GM19397 (cell line): ENCODE measurements around the gene ADAMTS4.
A peak's percentile ranks its signal among the peaks of the same experiment; 100 is the strongest.

ENCODE experiments used
- ATAC-seq: cut with Tn5 transposase; IDR thresholded peaks from one replicate; pipeline ENCODE4 v1.9.1; 2021; ENCODE audit warnings: mild to moderate bottlenecking, moderate library complexity; ENCODE audit not compliant: unreplicated experiment

Gene ADAMTS4

DNA sequence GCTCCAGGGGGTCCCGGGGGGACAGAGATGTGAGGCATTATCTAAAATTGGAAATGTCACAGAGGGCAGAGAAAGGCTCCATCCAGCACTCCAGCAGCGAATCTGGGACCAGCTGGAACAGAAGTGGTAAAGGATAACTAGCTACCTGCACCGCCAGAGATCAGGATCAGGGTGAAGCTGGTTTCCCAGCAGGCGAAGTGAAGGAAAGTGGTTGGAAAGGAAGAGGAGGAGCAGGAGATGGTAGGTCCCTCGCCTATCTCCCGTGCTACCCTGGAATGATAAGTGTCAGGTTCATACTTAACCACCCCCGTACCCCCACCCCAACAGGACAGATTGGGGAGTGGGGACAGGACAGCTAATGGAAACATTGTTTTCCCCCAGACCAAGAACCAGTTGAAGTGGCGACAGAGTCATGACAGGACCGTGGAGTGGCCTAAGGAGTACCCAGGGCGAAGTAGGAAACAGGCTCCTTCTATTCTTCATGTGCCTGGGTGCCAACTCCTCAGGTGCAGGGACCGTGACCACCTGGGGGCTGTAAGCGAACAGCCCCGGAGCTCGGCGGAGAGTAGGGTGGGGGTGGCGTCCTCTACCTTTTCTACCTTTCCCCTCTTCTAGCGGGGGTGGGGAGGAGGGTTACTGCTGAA lies 22.3 kb downstream of the ADAMTS4 start:
- ATAC-seq = no peak

DNA sequence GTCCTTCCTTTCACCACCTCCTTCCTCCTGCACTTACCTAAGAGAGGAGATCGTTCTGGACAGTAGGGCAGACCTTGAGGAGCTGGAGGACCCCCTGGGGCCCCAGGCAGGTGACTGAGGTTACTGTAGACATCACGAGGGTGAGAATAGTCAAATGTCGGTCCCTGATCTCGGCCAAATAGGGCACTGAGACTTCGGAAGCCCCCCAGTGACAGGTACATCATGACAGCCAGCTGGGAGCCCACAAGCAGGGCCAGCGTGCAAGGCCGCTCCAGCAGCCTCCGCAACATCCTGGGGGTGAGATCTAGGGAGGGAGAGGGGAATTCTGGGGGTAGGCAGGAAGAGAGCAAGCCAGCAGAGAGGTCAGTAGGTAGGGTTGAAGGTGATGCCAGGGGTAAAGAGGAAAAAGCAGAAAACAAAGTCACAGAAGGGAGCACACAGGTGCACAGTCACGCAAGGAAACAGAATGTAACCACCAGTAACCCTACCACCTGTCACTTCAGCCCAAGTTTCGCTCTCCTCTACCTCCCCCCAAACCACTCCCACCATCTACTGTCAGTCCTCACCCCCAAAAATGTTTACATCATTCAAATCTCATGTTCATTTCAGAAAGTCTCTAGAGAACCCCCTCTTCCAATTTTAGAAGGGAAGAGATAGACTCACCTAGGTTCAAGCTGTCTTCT lies 22.9 kb downstream of the ADAMTS4 start:
- no peak for ATAC-seq

DNA sequence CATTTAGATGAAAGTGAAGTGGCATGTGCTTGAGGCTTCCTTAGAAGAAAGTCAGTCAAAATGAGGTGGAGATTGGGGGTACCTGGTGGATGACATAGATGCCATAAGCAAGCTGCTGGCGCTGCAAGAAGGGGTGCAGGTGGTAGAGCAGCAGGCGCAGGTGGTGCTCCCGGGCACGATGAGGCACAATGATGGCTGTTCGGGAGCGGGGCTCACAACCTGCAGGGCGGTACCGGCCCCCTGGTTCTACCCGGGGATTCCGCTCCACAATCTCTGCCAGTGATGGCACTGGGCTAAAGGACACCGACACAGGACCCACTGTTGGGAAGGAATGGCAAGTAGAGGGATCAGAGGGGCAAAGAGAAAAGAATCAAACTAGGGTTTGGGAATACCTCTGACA lies 23.9 kb downstream of the ADAMTS4 start:
- ATAC-seq = no peak

DNA sequence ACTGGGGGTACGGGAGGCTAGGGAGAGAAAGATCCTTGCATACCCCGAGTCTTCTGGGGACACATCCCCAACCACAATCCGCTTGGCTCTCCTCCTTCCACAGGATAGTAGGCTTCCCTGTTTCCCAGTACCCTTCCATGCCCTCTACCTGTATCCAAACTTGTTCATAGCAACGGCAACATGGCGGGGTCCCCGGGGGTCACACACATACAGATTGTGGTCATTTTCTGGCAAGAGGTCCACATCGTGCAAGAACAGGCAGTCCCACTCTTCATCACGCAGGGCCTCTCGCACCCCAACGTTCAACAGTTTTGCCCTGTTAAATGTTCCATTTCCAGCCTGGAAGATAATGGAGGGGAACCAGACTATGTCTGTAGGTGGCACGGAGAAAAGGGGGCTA lies 25.1 kb downstream of the ADAMTS4 start:
- ATAC-seq = no peak

DNA sequence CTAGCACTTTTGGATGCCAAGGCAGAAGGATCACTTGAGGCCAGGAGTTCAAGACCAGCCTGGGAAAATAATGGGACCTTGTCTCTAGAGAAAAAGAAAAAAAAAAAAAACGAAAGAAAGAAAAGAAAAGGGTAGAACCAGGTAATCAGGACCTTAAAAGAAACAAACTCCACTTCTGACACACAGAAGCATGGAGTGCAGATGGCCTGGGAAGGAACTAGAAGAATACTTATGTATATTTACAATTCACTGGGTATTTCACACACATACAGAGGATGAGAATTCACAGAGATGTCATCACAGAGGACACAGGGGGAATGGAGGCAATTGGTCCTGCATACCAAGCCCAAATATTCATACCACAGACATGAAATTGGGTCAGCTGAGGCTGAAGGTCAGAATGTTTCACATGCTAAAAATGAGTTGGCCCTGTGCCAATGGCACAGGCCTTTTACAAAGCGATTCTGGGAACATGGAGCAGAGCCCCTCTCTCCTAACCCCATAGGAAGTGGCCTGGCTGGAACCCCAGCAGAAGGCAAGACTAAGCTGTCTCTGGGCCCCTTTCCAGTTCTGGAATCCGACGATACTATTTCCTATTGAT lies 26.0 kb downstream of the ADAMTS4 start:
- no peak for ATAC-seq

DNA sequence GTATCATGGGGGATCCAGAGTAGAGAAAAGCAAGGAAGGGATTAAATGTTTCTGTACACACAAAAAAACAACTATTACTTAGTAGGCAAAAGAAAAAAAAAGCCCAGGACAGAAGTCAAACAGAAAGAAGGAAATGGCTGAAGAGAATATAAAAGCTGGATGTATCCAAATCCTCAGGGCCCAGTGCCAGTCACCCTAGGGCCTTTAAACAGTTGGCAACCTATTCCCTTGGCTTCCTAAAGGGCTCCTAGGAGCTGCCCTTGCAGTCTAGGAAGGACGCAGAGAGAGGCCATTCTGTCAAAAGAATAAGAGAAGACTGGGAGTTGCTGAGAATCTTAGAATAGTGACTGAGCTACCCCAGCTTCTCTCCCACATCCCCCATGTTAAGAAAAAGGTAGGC lies 26.5 kb downstream of the ADAMTS4 start:
- ATAC-seq = no peak

DNA sequence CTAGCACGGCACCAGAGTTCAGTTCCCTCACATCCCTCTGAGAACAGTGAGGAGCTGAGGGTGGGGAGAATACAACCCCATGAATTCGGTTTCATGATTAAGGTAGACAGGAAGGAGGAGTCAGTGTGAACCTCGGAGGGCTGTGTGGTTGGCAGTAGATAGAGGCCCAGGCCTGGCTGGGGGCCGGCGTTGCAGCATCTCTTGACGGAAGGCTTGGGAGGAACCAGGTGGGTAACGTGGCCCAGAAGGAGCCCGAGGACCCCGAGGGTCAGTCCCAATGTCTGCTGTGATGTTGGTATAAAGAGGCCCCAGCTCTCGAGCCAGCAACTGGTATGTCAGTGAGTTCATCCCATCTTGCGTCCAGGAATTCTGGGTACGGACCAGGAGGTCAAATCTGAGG lies 27.2 kb downstream of the ADAMTS4 start:
- no peak for ATAC-seq

DNA sequence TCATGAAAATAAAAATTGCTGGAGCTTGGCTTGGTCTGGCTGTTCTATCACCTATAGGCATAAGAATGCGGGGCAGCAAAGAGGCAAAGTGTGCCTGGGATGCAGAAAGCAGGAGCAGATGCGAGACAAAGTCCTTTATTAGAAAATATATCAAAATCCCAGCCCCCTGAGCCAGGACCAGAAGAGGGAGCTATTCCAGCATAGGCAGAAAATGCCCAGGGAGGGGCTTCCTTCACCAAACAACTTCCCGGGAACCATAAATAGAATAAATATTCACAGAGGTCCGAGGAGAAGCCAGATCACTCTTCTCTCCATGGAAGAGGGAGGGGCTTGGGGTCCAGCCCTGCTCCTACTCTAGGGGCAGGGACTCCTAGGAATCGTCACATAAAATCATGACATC lies 27.7 kb downstream of the ADAMTS4 start:
- no peak for ATAC-seq

DNA sequence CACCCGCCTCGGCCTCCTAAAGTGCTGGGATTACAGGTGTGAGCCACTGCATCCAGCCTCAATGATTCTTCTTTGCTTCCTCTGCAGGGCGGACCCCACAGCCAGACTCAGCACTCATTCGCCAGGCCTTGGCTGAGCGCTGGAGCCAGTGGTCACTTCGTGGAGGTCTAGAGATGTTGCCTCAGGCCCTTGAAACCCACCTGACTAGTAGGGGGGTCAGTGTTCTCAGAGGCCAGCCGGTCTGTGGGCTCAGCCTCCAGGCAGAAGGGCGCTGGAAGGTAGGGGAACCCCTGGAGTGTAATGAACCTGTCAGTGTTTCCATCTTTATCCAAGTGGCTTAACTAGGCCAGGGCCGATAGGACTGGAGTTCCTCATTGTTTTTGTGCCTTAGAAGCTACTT lies 29.9 kb downstream of the ADAMTS4 start:
- ATAC-seq = no peak

DNA sequence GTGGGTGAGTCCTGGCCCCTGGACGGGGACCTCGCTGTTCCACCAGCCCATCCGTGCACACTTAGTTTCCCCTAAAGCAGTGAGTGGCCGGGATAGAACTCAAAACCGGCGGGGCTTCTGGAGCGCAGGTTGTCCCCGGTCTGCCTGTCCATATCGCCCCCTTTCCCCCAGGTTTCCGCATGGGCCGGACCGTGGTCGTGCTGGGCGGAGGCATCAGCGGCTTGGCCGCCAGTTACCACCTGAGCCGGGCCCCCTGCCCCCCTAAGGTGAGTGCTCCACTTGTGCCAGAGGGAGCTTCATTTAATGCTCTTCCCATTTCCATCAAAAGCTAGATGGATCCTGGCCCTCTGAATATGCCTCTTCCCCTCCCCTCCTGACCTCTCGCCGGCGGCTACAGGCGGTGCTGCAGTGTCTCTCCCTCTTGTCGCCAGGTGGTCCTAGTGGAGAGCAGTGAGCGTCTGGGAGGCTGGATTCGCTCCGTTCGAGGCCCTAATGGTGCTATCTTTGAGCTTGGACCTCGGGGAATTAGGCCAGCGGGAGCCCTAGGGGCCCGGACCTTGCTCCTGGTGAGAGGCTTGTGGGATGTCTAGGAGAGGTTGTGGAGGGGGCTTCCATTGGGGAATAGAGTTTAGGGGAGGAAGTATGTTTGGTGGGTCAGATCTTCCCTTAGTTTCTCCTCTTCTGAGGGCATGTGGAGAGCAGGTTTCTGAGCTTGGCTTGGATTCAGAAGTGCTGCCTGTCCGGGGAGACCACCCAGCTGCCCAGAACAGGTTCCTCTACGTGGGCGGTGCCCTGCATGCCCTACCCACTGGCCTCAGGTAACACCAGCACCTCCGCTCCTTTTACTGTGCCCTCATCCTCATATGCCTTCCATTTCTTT lies 31.9 kb downstream of the ADAMTS4 start:
- ATAC-seq = no peak

DNA sequence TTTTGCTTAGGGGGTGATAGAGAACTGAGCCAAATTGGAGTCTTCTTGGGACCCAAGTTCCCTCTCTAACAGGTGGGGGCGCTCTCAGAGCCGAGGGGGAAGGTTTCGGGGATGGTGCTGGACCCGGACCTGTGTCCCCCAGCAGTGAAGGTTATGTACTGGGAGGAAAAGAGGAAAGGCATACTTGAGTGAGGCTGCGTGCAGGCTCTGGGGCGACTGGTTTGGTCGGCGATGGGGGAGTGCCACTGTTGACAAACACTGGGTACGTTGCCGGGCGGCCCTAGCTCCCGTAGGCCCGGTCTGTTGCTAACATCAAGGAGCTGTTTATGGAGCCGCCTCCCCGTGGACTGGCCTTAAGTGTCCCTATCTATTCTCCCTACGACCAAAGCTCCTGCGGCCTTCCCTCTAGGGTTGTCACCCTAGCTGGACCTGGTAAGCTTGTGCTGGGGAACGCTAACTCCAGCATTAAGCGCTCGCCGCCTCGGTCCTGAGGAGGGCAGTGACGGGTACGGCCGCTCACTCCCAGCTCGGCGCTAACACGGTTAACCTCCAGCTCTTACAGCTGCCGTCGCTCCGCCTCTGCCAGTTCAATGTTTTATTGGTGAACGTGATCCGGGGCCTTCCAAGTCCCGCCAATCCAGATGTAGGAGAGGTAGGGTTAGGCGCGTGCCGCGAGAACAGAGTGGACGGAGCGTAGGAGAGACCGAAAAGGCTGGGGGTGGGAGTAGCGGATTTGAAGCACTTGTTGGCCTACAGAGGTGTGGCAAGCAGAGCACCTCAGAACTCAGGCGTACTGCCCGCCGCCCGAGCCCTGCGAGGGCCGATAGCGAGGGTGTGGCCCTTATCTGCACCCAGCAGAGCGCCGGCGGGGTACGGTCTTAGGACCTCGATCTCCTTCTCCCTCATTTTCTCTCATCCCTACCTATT lies 32.8 kb downstream of the ADAMTS4 start, which contains the start of gene PPOX:
Gene PPOX (plus strand): TSS at position 685 of the 927 bp plus-strand sequence. CDS start 422 bp downstream, outside the sequence.
- ATAC-seq = peak; percentile 93

DNA sequence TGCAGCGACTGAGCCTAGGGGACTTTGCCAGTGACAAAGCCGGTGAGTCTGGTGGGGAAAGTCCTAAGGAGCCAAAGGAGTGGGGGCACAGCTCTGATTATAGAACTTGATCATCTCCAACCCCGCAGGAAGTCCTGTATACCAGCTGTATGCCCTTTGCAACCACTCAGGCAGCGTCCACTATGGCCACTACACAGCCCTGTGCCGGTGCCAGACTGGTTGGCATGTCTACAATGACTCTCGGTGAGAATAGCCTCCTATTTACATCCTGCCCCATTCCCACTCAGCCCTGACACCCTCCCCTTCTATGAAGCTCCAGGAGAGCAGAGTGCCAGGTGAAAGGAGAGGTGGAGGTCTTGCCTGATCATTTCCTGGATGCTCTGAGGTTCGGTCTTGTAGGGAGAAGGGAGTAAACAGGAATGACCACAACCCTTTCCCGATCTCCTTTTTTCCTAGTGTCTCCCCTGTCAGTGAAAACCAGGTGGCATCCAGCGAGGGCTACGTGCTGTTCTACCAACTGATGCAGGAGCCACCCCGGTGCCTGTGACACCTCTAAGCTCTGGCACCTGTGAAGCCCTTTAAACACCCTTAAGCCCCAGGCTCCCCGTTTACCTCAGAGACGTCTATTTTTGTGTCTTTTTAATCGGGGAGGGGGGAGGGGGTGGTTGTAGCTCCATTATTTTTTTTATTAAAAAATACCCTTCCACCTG lies 33.8 kb downstream of the ADAMTS4 start:
- ATAC-seq = no peak

DNA sequence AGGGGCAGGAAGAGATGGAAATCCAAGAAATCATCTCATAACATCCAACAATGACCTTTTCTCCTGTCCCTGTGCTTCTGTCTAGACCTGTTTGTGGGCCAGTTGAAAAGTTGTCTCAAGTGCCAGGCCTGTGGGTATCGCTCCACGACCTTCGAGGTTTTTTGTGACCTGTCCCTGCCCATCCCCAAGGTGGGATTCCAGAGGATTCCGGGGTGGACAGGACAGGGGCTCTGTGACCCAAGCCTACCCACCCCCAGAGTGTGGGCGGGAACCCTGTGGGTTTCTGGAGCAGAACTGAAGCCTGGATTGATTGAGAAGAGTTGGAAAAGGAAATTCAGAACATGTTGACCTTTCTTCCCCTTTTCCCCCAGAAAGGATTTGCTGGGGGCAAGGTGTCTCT lies 35.1 kb downstream of the ADAMTS4 start:
- ATAC-seq = no peak

DNA sequence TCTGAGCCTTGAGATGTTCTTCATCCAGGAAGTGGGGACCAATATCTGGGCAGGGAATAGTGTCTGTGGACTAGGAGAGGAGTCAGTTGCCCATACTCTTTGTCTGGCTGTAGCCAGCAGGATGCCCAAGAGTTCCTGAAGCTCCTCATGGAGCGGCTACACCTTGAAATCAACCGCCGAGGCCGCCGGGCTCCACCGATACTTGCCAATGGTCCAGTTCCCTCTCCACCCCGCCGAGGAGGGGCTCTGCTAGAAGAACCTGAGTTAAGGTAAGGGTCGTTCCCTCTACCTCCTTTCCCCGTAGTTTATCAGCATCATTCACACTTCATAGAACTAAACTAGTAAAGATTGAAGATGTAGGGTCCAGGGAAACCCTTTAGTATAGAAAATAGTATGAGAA lies 36.0 kb downstream of the ADAMTS4 start:
- no peak for ATAC-seq

DNA sequence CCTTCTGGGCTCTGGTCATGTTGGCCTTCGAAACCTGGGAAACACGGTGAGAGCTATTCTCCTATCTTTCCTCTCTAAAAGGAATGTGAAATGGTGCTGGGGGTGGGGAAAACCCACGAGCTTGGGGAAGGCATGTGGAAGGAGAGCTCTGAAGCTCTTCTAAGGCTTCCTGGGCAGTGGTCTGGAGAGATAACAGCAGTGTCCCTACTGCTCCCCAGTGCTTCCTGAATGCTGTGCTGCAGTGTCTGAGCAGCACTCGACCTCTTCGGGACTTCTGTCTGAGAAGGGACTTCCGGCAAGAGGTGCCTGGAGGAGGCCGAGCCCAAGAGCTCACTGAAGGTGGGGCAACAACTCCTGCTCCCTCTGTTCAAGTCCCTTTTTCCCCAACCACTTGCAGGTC lies 36.8 kb downstream of the ADAMTS4 start:
- no peak for ATAC-seq

DNA sequence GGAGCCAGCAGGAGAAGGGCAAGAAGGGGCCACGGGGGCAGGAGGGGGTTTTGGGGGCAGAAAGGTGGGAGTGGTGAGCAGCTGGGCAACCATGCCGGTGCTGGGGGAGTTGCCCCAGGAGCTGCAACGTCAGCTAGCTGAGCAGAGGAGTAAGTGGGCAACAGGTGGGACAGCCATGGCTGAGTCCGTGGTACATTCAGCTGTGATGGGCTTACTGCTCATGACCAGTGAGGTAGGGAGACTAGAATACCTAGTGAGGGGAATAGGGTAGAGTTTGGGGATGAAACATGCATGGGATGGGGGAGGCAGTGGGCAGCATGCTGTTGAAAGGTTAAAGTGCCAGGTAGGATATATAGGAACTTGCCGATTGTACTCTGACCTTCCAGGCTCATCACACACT lies 37.2 kb downstream of the ADAMTS4 start:
- no peak for ATAC-seq

DNA sequence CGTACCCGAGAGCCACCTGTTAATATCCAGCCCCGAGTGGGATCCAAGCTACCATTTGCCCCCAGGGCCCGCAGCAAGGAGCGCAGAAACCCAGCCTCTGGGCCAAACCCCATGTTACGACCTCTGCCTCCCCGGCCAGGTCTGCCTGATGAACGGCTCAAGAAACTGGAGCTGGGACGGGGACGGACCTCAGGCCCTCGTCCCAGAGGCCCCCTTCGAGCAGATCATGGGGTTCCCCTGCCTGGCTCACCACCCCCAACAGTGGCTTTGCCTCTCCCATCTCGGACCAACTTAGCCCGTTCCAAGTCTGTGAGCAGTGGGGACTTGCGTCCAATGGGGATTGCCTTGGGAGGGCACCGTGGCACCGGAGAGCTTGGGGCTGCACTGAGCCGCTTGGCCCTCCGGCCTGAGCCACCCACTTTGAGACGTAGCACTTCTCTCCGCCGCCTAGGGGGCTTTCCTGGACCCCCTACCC lies 38.1 kb downstream of the ADAMTS4 start:
- ATAC-seq = no peak

DNA sequence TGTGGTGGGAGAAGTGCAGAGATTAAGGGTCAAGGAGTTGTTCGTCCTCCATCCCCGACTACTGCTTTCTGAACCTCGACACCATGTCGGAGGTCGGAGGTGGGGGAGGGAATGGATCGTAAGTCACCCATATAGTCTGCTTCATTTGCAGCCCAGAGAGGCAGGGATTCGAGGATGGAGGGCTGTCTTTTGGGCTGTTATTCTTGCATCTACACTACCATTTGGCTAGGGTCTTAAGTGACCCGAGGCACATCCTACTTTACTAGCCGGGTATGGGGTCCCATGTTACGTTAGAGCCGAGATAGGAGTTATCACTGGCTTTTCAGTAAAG lies 39.0 kb downstream of the ADAMTS4 start:
- ATAC-seq = no peak

DNA sequence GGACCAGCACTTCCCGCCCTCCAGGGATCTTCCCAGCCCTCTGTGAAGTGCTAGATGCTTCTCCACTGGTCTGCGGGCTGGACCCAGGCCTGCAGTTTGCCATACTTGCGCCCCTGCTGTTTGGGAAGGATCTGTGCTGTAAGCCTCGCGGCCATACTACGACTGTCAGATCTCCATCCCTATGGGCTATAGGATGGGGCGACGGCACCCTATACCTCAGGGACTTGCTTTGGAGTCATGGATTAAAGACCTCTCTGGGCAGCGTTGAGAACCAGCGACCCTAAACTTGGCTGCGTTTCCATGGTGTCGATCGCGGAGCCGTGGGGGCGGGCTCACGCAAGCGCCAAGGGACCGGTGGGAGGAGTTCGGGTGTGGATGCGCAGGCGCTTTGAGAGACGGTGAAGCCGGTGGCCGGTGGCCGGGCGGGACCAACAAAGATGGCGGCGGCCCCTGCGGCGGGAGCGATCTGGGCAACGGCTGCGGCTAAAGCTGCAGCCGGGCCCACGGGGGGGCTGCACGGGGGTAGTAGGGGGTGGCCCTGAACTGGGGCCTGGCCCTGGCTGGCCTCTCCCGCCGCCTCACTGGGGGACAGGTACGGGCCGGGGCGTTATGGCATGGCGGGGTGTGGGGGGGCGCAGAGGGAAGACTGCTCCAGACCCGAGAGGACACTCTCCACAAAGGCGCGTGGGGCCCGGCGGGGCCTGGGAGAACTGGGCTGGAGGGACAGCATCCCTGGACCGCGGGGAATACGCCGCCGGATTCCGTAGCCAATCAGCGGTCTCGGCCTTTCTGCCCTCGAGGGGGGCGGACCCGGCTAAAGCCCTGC lies 39.6 kb downstream of the ADAMTS4 start, which contains the start of gene USP21:
Gene USP21 (plus strand): TSS at position 414 of the 826 bp plus-strand sequence. CDS start 1,141 bp downstream, outside the sequence.
- ATAC-seq = peak; percentile 90
